ENCODE results near the gene SEC14L1.
A peak's percentile ranks its signal among the peaks of the same experiment; 100 is the strongest.

Gene SEC14L1

DNA sequence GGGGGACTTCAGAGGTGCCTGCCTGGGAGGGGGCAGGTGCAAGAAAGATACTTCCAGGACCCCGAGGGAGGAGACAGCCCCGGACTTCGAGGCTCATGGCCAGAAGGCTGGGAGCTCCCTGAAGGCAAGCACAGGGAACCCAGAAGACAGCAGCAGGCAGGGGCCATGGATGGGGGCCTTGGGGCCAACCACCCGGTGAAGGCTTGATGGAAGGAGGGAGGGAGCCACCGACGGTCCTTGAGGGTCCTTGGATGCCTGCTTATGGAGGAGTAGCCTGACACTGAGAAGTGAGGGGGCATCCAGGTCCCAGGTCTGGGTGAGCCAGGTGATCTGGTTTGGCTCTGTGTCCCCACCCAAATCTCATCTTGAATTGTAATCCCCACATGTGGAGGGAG is 89.7 kb downstream of the SEC14L1 start:
- Histone ChIP-seq H3K4me1 (ENCODE audit: control insufficient read depth, insufficient read depth, low read length) (no peaks in the 10 kb centered on the region), H3K27ac (ENCODE audit: extremely low read depth, low read depth, low read length) (no peak overlapping the region), H3K9me3 (ENCODE audit: control insufficient read depth, insufficient read depth, low read depth, low read length) (no peaks in the 10 kb centered on the region), H3K4me3 (ENCODE audit: low read depth, low read length) (no peak overlapping the region), H3K36me3 (ENCODE audit: control insufficient read depth in 2 of 2, insufficient read depth in 1 of 2, low read length in 2 of 2) (no peaks in the 10 kb centered on the region)
- CTCF ChIA-PET, result no interaction called here
- POLR2A ChIA-PET, result no interaction called here
- TF ChIP-seq ZBTB17 (tag by site-specific recombination; IDR thresholded peaks at IDR 0.05), result no peak

DNA sequence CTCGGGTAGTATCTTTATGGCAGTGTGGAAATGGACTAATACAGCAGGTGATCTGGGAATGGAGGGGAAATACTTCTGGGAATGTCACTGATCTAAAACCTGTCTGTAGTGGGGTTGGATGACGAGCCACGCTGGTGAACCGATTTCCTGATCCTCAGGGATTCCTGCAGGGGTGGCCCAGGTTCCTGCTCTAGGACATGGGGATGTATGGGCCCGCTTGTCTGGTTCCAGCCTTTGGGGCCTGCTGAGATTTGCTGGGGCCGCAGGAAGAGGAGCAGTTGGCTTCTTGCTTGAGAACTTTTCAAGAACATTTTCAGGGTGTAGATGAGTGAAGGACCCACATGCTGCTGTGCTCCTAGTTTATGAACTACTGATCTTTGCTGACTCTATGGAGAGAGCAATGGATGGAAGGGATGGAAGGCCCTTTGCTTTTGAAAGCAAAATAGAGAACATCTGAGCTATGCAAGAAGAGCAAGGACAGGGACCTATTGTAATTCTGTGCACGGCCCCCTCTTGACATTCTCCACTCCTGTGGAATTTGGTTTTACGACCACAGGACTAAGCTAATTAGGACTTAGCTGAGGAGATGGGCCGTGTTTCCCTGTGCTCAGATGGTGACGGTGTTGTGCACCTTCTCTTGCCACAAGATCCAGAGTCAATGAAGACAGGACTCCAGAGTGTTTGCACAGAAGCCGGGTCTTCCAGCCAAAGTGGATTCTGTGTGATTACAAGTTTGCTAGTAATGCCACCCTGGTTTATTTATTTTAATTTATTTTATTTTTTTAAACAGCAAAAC is 90.5 kb downstream of the SEC14L1 start:
- H3K27ac ChIP-seq (ENCODE audit: extremely low read depth, low read depth, low read length), result no peak overlapping the region
- no peak overlapping the region for H3K4me3 ChIP-seq (ENCODE audit: low read depth, low read length)
- H3K36me3 ChIP-seq (ENCODE audit: control insufficient read depth in 2 of 2, insufficient read depth in 1 of 2, low read length in 2 of 2), result no peaks in the 10 kb centered on the region
- POLR2A ChIA-PET, result no interaction called here
- no peaks in the 10 kb centered on the region for H3K9me3 ChIP-seq (ENCODE audit: control insufficient read depth, insufficient read depth, low read depth, low read length)
- CTCF ChIA-PET, result no interaction called here
- H3K4me1 ChIP-seq (ENCODE audit: control insufficient read depth, insufficient read depth, low read length), result no peaks in the 10 kb centered on the region
- TF ChIP-seq TRIM28 (IDR thresholded peaks at IDR 0.05; ENCODE audit: borderline replicate concordance, low read length) (no peak), SETDB1 (IDR thresholded peaks at IDR 0.05; ENCODE audit: insufficient read length, low read length) (peak; percentile 34)

DNA sequence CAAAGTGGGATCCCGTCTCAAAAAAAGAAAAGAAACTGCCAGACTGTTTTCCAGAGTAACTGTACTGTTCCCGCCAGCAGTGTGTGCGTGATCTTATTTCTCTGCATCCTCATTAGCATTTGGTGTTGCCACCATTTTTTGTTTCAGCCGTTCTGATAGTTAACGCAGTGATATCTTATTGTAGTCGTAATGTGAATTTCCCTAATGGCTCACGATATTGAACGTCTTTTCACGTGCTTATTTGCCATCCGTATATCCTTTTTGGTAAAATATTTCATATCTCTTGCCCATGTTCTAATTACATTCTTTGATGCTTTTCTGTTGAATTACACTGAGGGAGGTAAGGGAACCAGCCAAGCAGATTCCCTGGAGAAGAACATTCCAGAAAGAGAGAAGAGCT is 92.4 kb downstream of the SEC14L1 start:
- TF ChIP-seq, protein P1, sequence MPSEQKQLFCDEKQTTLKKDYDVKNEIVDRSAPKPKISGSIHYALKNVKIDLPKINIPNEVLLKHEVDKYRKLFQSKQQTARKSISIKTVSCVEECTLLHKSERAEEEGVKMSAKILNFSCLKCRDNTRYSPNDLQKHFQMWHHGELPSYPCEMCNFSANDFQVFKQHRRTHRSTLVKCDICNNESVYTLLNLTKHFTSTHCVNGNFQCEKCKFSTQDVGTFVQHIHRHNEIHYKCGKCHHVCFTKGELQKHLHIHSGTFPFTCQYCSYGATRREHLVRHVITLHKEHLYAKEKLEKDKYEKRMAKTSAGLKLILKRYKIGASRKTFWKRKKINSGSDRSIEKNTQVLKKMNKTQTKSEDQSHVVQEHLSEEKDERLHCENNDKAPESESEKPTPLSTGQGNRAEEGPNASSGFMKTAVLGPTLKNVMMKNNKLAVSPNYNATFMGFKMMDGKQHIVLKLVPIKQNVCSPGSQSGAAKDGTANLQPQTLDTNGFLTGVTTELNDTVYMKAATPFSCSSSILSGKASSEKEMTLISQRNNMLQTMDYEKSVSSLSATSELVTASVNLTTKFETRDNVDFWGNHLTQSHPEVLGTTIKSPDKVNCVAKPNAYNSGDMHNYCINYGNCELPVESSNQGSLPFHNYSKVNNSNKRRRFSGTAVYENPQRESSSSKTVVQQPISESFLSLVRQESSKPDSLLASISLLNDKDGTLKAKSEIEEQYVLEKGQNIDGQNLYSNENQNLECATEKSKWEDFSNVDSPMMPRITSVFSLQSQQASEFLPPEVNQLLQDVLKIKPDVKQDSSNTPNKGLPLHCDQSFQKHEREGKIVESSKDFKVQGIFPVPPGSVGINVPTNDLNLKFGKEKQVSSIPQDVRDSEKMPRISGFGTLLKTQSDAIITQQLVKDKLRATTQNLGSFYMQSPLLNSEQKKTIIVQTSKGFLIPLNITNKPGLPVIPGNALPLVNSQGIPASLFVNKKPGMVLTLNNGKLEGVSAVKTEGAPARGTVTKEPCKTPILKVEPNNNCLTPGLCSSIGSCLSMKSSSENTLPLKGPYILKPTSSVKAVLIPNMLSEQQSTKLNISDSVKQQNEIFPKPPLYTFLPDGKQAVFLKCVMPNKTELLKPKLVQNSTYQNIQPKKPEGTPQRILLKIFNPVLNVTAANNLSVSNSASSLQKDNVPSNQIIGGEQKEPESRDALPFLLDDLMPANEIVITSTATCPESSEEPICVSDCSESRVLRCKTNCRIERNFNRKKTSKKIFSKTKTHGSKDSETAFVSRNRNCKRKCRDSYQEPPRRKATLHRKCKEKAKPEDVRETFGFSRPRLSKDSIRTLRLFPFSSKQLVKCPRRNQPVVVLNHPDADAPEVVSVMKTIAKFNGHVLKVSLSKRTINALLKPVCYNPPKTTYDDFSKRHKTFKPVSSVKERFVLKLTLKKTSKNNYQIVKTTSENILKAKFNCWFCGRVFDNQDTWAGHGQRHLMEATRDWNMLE (tag by site-specific recombination; conservative IDR thresholded peaks at IDR 0.05; ENCODE audit: low read depth), result no peak
- TF ChIP-seq ZNF768 (tag by site-specific recombination; IDR thresholded peaks at IDR 0.05) (no peak), ZNF548 (tag by site-specific recombination; IDR thresholded peaks at IDR 0.05) (no peak), ZNF423 (tag by site-specific recombination; IDR thresholded peaks at IDR 0.05) (no peak), ZEB2 (tag by site-specific recombination; IDR thresholded peaks at IDR 0.05) (no peak), ZNF561 (tag by site-specific recombination; IDR thresholded peaks at IDR 0.05; ENCODE audit: borderline replicate concordance) (no peak), TCF7L2 (IDR thresholded peaks at IDR 0.05; ENCODE audit: borderline replicate concordance, low read depth, low read length) (no peak), ZNF274 (IDR thresholded peaks at IDR 0.05; ENCODE audit: low read length) (no peak), ZNF274 (tag by site-specific recombination; IDR thresholded peaks at IDR 0.05; ENCODE audit: borderline replicate concordance) (no peak), ZNF37A (tag by site-specific recombination; IDR thresholded peaks at IDR 0.05) (no peak), ZNF10 (tag by site-specific recombination; IDR thresholded peaks at IDR 0.05) (no peak), KLF16 (tag by site-specific recombination; IDR thresholded peaks at IDR 0.05) (no peak), WT1 (tag by site-specific recombination; IDR thresholded peaks at IDR 0.05) (no peak), ZNF777 (tag by site-specific recombination; IDR thresholded peaks at IDR 0.05; ENCODE audit: borderline replicate concordance) (no peak), ZNF600 (tag by site-specific recombination; IDR thresholded peaks at IDR 0.05) (no peak), ZFP41 (tag by site-specific recombination; IDR thresholded peaks at IDR 0.05; ENCODE audit: borderline replicate concordance) (no peak), ZNF558 (tag by site-specific recombination; IDR thresholded peaks at IDR 0.05) (no peak), ZNF707 (tag by site-specific recombination; IDR thresholded peaks at IDR 0.05) (no peak)
- TF ChIP-seq, protein P2, sequence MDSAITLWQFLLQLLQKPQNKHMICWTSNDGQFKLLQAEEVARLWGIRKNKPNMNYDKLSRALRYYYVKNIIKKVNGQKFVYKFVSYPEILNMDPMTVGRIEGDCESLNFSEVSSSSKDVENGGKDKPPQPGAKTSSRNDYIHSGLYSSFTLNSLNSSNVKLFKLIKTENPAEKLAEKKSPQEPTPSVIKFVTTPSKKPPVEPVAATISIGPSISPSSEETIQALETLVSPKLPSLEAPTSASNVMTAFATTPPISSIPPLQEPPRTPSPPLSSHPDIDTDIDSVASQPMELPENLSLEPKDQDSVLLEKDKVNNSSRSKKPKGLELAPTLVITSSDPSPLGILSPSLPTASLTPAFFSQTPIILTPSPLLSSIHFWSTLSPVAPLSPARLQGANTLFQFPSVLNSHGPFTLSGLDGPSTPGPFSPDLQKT (IDR thresholded peaks at IDR 0.05; ENCODE audit: borderline replicate concordance, low read depth, low read length), result no peak
- H3K27ac ChIP-seq (ENCODE audit: extremely low read depth, low read depth, low read length), result peak overlapping the region; percentile 39
- no peaks in the 10 kb centered on the region for H3K4me1 ChIP-seq (ENCODE audit: control insufficient read depth, insufficient read depth, low read length)
- ChIA-PET CTCF (interaction anchor here (1.7 kb wide), 1 partner anchor 146 kb away, joined by 5 read pairs; no protein-coding TSS in a partner anchor), POLR2A (no interaction called here)
- H3K4me3 ChIP-seq (ENCODE audit: low read depth, low read length), result no peak overlapping the region
- no peaks in the 10 kb centered on the region for H3K9me3 ChIP-seq (ENCODE audit: control insufficient read depth, insufficient read depth, low read depth, low read length)
- no peaks in the 10 kb centered on the region for H3K36me3 ChIP-seq (ENCODE audit: control insufficient read depth in 2 of 2, insufficient read depth in 1 of 2, low read length in 2 of 2)
